ENCODE results near the gene ACAA1.
"Not testable (repeated sequence)": the region's sequence is repeated elsewhere in the genome, so short reads cannot be mapped to it uniquely, and the experiment has no call there.

ACAA1 gene

GRCh38 chr3:38083254-38083653 is 53.7 kb downstream of the ACAA1 start:
- not testable (repeated sequence) for DNase-seq (ENCODE audit: low read depth, low spot score)

- not testable (repeated sequence) for DNase-seq (ENCODE audit: low read depth, low spot score)
These were observed 54.6 kb downstream of the ACAA1 start for GRCh38 chr3:38082296-38082695.

GRCh38 chr3:38077073-38077472 is 59.9 kb downstream of the ACAA1 start:
- not testable (repeated sequence) for DNase-seq (ENCODE audit: low read depth, low spot score)
